H9 (cell line): ENCODE data around the gene CTNNAL1. TPM values are rescaled to one million over a fixed set of nuclear protein-coding genes. Genes with fewer than 3 reads are reported as not detected.

Experiments used
- DNase-seq: peaks from one replicate; pipeline ENCODE4 v3.0.0-alpha.2; 2017
- H2AFZ ChIP-seq: one replicate; pipeline ENCODE4 v1.6.1; 2013; ENCODE audit warnings: mild to moderate bottlenecking, low read length, control low read depth, moderate library complexity
- H2AK5ac ChIP-seq: 2 replicates; pipeline ENCODE4 v1.6.1; 2013; ENCODE audit warnings: low read length, control low read depth, mixed read lengths; ENCODE audit not compliant: insufficient read length
- H2BK120ac ChIP-seq: one replicate; pipeline ENCODE4 v1.6.1; 2013; ENCODE audit warnings: low read depth, mild to moderate bottlenecking, low read length, control low read depth, inconsistent platforms; ENCODE audit not compliant: poor library complexity, severe bottlenecking
- H2BK12ac ChIP-seq: 2 replicates; pipeline ENCODE4 v1.6.1; 2013; ENCODE audit warnings: low read length, control low read depth, mixed read lengths, low read depth; ENCODE audit not compliant: insufficient read length
- H2BK15ac ChIP-seq: 2 replicates; pipeline ENCODE4 v1.6.1; 2013; ENCODE audit warnings: low read depth, low read length, control low read depth
- H2BK20ac ChIP-seq: one replicate; pipeline ENCODE4 v1.6.1; 2013; ENCODE audit warnings: low read depth, mild to moderate bottlenecking, low read length, control low read depth, inconsistent platforms; ENCODE audit not compliant: poor library complexity, severe bottlenecking
- H2BK5ac ChIP-seq: 2 replicates; pipeline ENCODE4 v1.6.1; 2013; ENCODE audit warnings: low read length, control low read depth, mixed read lengths; ENCODE audit not compliant: insufficient read length
- H3K14ac ChIP-seq: 2 replicates; pipeline ENCODE4 v1.6.1; 2013; ENCODE audit warnings: low read length, control low read depth; ENCODE audit not compliant: insufficient read depth
- H3K18ac ChIP-seq: 2 replicates; pipeline ENCODE4 v1.6.1; 2013; ENCODE audit warnings: low read depth, mild to moderate bottlenecking, mixed read lengths, low read length, control low read depth; ENCODE audit not compliant: insufficient read length
- H3K23ac ChIP-seq: 2 replicates; pipeline ENCODE4 v1.6.1; 2013; ENCODE audit warnings: low read length, control low read depth, mixed read lengths, low read depth; ENCODE audit not compliant: insufficient read length
- H3K23me2 ChIP-seq: 2 replicates; pipeline ENCODE4 v1.6.1; 2013; ENCODE audit warnings: low read depth, mild to moderate bottlenecking, mixed read lengths, low read length, control low read depth; ENCODE audit not compliant: insufficient read length, poor library complexity, severe bottlenecking
- H3K27ac ChIP-seq: 2 replicates; pipeline ENCODE4 v1.5.1; 2013; ENCODE audit warnings: low read length, control low read depth, mixed read lengths, low read depth; ENCODE audit not compliant: insufficient read length
- H3K27me3 ChIP-seq: 2 replicates; pipeline ENCODE4 v1.6.1; 2013; ENCODE audit warnings: low read length, control low read depth, inconsistent platforms; ENCODE audit not compliant: insufficient read depth
- H3K4ac ChIP-seq: 2 replicates; pipeline ENCODE4 v1.6.1; 2013; ENCODE audit warnings: low read depth, mild to moderate bottlenecking, control low read depth, inconsistent platforms, low read length, moderate library complexity
- H3K4me1 ChIP-seq: 2 replicates; pipeline ENCODE4 v1.6.1; 2013; ENCODE audit warnings: low read length, control low read depth, inconsistent platforms; ENCODE audit not compliant: insufficient read depth
- H3K4me2 ChIP-seq: 2 replicates; pipeline ENCODE4 v1.6.1; 2013; ENCODE audit warnings: low read length, control low read depth, mixed read lengths; ENCODE audit not compliant: insufficient read length, insufficient read depth
- H3K56ac ChIP-seq: 2 replicates; pipeline ENCODE4 v1.6.1; 2013; ENCODE audit warnings: low read depth, mild to moderate bottlenecking, mixed read lengths, low read length, control low read depth; ENCODE audit not compliant: insufficient read length
- H3K79me1 ChIP-seq: 2 replicates; pipeline ENCODE4 v1.6.1; 2013; ENCODE audit warnings: low read depth, mild to moderate bottlenecking, moderate library complexity, low read length, control low read depth, inconsistent platforms; ENCODE audit not compliant: insufficient read depth, poor library complexity, severe bottlenecking
- H3K79me2 ChIP-seq: 2 replicates; pipeline ENCODE4 v1.6.1; 2013; ENCODE audit warnings: low read length, control low read depth, inconsistent platforms; ENCODE audit not compliant: insufficient read depth
- H3K9ac ChIP-seq: 2 replicates; pipeline ENCODE4 v1.6.1; 2013; ENCODE audit warnings: low read length, control low read depth, mixed read lengths; ENCODE audit not compliant: insufficient read length; ENCODE audit errors: extremely low read depth
- H3K9me3 ChIP-seq: one replicate; pipeline ENCODE4 v1.6.1; 2013; ENCODE audit warnings: low read depth, low read length, inconsistent platforms; ENCODE audit not compliant: control insufficient read depth
- H3T11ph ChIP-seq: one replicate; pipeline ENCODE4 v1.6.1; 2013; ENCODE audit warnings: mild to moderate bottlenecking, low read length, control low read depth, inconsistent platforms
- H4K20me1 ChIP-seq: one replicate; pipeline ENCODE4 v1.6.1; 2013; ENCODE audit not compliant: control insufficient read depth, insufficient read length, insufficient read depth
- H4K5ac ChIP-seq: 2 replicates; pipeline ENCODE4 v1.6.1; 2013; ENCODE audit warnings: low read depth, mild to moderate bottlenecking, mixed read lengths, low read length, control low read depth; ENCODE audit not compliant: insufficient read length
- H4K8ac ChIP-seq: replicated peaks from 2 replicates; pipeline ENCODE4 v1.6.1; 2013; ENCODE audit warnings: low read length, control low read depth, mixed read lengths, low read depth; ENCODE audit not compliant: insufficient read length
- H4K91ac ChIP-seq: 2 replicates; pipeline ENCODE4 v1.6.1; 2013; ENCODE audit warnings: low read depth, mild to moderate bottlenecking, moderate library complexity, mixed read lengths, low read length, control low read depth; ENCODE audit not compliant: insufficient read length
- H3K27ac Mint-ChIP-seq, 3 experiments: 2 replicates in 2 of 3; 3 replicates in 1 of 3; pipeline ENCODE4 v1.8.0; 2020 to 2021; ENCODE audit warnings: mixed read lengths in 3 of 3, mild to moderate bottlenecking in 1 of 3, moderate library complexity in 1 of 3
- H3K27me3 Mint-ChIP-seq: 2 replicates; pipeline ENCODE4 v1.8.0; 2021; ENCODE audit warnings: low read depth, mild to moderate bottlenecking, moderate library complexity, mixed read lengths
- H3K36me3 Mint-ChIP-seq, 3 experiments: 2 replicates in 2 of 3; 3 replicates in 1 of 3; pipeline ENCODE4 v1.8.0; 2020 to 2021; ENCODE audit warnings: low read depth in 3 of 3, mixed read lengths in 3 of 3; ENCODE audit not compliant: insufficient read depth in 1 of 3
- H3K4me1 Mint-ChIP-seq, 2 experiments: 2 replicates each; pipeline ENCODE4 v1.8.0; 2020; ENCODE audit warnings: mixed read lengths in 2 of 2
- H3K4me3 Mint-ChIP-seq, 2 experiments: 2 replicates in 1 of 2; 3 replicates in 1 of 2; pipeline ENCODE4 v1.8.0; 2020 to 2021; ENCODE audit warnings: mild to moderate bottlenecking in 2 of 2, mixed read lengths in 2 of 2, moderate library complexity in 1 of 2
- H3K9me3 Mint-ChIP-seq, 2 experiments: 2 replicates in 1 of 2; 3 replicates in 1 of 2; pipeline ENCODE4 v1.8.0; 2020; ENCODE audit warnings: mild to moderate bottlenecking in 2 of 2, mixed read lengths in 2 of 2, moderate library complexity in 1 of 2
- WGBS: extraction: QIAGEN DNeasy Blood & Tissue Kit; methylation state at CpG from one replicate; pipeline ENCODE4 v1.1.7; 2013; ENCODE audit warnings: missing lambda C conversion rate, low lambda C conversion rate, mixed read lengths; ENCODE audit not compliant: insufficient read length; ENCODE audit errors: extremely low coverage; 5-methylcytosine and 5-hydroxymethylcytosine counted together
- total RNA-seq: library from RNA; stranded (reverse); gene quantifications from 2 replicates; pipeline ENCODE4 v1.2.1, GENCODE V29; 2021
- TF ChIP-seq, protein P1 (sequence below): fragments of 200-600 bp; sonication (generic); conservative IDR thresholded peaks from 3 replicates; pipeline ENCODE4 v1.8.0; 2021; ENCODE audit warnings: antibody characterized with exemption, mild to moderate bottlenecking

The CTNNAL1 gene
- total RNA-seq, 1 experiment from 2014 or later = 52.9 TPM

DNA sequence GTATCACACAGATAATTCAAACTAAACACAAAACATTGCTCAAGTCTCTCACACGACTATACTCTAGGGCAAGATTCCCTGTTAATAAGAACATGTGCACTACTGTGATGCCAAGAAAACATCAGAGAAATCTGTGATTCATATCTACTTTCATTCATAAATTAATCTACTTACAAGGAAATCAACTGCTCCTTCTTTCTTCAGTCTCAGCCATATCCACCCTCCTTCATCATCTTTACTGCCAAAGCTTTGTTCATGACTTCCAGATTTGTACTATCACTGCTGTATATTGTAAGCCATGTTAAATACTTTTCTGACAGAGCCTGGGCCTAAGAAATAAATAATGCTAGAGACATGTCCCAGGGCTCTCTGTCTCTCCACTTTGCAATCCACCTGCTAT, 35.1 kb downstream of the CTNNAL1 start:
- Histone ChIP-seq H2BK15ac (no peak overlapping the region), H3K4ac (no peak overlapping the region), H2BK20ac (no peak overlapping the region), H3K4me2 (no peak overlapping the region), H3K9ac (no peak overlapping the region), H4K20me1 (no peaks in the 10 kb centered on the region), H3K79me1 (no peaks in the 10 kb centered on the region), H2BK5ac (no peak overlapping the region), H3K23ac (no peak overlapping the region), H3K18ac (no peak overlapping the region), H2AFZ (no peak overlapping the region), H4K8ac (no peak overlapping the region), H3K9me3 (no peaks in the 10 kb centered on the region), H3K79me2 (no peaks in the 10 kb centered on the region), H3K27ac (no peak overlapping the region), H3K14ac (no peak overlapping the region), H4K91ac (no peak overlapping the region), H2BK120ac (no peak overlapping the region), H2AK5ac (no peak overlapping the region), H2BK12ac (no peak overlapping the region), H3K56ac (no peak overlapping the region), H3T11ph (no peak overlapping the region), H4K5ac (no peak overlapping the region), H3K4me1 (no peaks in the 10 kb centered on the region), H3K23me2 (no peaks in the 10 kb centered on the region), H3K27me3 (no peaks in the 10 kb centered on the region)
- Mint-ChIP-seq H3K27me3 (no peaks in the 10 kb centered on the region), H3K9me3 (no peaks in the 10 kb centered on the region), H3K4me1 (no peaks in the 10 kb centered on the region), H3K4me3 (no peak overlapping the region), H3K27ac (no peak overlapping the region), H3K36me3 (peaks cover 14 to 39% (median 27%) of the 10 kb centered on the region in 3 experiments; a peak in 6 of 7 replicates)
- DNase-seq = no peak
- no CpG with 5 or more reads among the region's 1 CpG for WGBS
- TF ChIP-seq, protein P1, sequence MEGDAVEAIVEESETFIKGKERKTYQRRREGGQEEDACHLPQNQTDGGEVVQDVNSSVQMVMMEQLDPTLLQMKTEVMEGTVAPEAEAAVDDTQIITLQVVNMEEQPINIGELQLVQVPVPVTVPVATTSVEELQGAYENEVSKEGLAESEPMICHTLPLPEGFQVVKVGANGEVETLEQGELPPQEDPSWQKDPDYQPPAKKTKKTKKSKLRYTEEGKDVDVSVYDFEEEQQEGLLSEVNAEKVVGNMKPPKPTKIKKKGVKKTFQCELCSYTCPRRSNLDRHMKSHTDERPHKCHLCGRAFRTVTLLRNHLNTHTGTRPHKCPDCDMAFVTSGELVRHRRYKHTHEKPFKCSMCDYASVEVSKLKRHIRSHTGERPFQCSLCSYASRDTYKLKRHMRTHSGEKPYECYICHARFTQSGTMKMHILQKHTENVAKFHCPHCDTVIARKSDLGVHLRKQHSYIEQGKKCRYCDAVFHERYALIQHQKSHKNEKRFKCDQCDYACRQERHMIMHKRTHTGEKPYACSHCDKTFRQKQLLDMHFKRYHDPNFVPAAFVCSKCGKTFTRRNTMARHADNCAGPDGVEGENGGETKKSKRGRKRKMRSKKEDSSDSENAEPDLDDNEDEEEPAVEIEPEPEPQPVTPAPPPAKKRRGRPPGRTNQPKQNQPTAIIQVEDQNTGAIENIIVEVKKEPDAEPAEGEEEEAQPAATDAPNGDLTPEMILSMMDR = no peak
